Stimulated activated memory B cell treated with anti-CD40 and anti-IgM and Interleukin-4, amounts not matched to agents 10 μg/mL and 1 μg/mL and 100 μg/mL, for 72 hours (primary cell): ENCODE data around the gene RDM1.
"Not testable (repeated sequence)": the region's sequence is repeated elsewhere in the genome, so short reads cannot be mapped to it uniquely, and the experiment has no call there.

Experiments
- ATAC-seq: fragments of 150-1000 bp; cut with Tn5 transposase; 2 replicates; pipeline ENCODE4 v1.10.0; 2021
- H3K27ac Mint-ChIP-seq: one replicate; pipeline ENCODE4 v1.8.0; 2022; ENCODE audit warnings: mild to moderate bottlenecking, mixed read lengths
- H3K27me3 Mint-ChIP-seq: one replicate; pipeline ENCODE4 v1.8.0; 2022; ENCODE audit warnings: mixed read lengths
- H3K36me3 Mint-ChIP-seq: one replicate; pipeline ENCODE4 v1.8.0; 2022; ENCODE audit warnings: mixed read lengths
- H3K4me1 Mint-ChIP-seq: one replicate; pipeline ENCODE4 v1.8.0; 2022; ENCODE audit warnings: mixed read lengths
- H3K4me3 Mint-ChIP-seq: one replicate; pipeline ENCODE4 v1.8.0; 2022; ENCODE audit warnings: mild to moderate bottlenecking, moderate library complexity, mixed read lengths
- H3K9me3 Mint-ChIP-seq: one replicate; pipeline ENCODE4 v1.8.0; 2022; ENCODE audit warnings: mixed read lengths

Gene RDM1

DNA sequence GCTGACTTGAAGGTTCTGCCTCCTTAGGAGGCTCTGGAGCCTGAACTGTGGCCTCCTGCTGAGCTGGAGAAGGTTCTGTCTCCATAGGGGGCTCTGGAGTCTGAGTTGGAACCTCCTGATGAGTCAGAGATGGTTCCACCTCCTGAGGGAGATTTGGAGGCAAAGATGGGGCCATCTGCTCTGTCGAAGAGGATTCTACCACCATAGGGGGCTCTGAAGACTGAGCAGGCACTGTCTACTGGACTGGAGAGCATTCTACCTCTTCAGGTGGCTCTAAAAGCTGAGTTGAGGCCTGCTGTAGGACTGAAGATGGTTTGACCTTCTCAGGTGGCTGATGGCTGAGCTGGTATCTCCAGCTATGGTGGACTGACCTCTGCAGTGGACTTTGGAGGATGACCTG lies 16.2 kb downstream of the RDM1 start:
- Mint-ChIP-seq H3K4me1 (no peaks in the 10 kb centered on the region), H3K36me3 (no peaks in the 10 kb centered on the region), H3K9me3 (no peaks in the 10 kb centered on the region), H3K27ac (no peak overlapping the region), H3K4me3 (no peak overlapping the region), H3K27me3 (no peaks in the 10 kb centered on the region)
- no peak for ATAC-seq

DNA sequence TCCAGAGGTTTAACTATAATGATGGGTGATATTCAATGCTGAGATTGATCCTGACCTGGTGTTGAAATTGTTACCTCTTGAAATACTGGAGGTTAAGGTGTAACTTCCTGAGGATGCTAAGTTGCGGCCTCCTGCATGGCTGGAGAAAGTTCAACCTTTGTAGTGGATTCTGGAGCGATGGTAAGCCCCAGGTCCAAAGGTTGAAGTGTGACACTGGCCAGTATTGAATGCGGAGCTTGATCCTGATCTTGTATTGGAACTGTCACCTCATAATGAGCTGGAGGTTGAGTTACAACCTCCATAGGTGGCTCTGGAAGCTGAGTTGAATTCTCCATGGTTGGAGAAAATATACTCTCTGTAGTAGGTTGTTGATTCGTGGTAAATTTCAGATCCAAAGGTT lies 17.0 kb downstream of the RDM1 start:
- no peaks in the 10 kb centered on the region for H3K4me1 Mint-ChIP-seq
- H3K27ac Mint-ChIP-seq, result no peak overlapping the region
- no peaks in the 10 kb centered on the region for H3K9me3 Mint-ChIP-seq
- H3K4me3 Mint-ChIP-seq, result no peak overlapping the region
- H3K27me3 Mint-ChIP-seq, result no peaks in the 10 kb centered on the region
- H3K36me3 Mint-ChIP-seq, result no peaks in the 10 kb centered on the region
- ATAC-seq, result no peak

DNA sequence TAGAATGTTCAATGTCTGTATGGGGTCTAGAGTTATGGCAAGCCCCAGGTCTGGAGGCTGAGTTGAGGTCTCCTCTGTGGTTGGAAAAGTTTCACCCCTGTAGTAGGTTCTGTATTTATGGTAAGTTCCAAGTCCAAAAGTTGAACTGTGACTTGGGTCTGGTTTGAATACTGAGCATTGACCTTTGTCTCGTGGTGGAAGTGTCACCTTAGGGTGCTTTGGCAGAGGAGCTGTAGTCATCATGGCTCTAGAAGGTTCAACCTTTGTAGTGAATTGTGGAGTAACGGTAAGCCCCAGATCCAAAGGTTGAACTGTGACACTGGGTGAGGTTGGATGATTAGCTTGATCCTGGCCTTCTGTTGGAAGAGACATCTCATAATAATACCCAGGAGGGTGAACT lies 17.6 kb downstream of the RDM1 start:
- Mint-ChIP-seq H3K27ac (no peak overlapping the region), H3K4me1 (no peaks in the 10 kb centered on the region), H3K27me3 (no peaks in the 10 kb centered on the region), H3K9me3 (no peaks in the 10 kb centered on the region), H3K36me3 (no peaks in the 10 kb centered on the region), H3K4me3 (no peak overlapping the region)
- ATAC-seq, result peak; percentile 66

DNA sequence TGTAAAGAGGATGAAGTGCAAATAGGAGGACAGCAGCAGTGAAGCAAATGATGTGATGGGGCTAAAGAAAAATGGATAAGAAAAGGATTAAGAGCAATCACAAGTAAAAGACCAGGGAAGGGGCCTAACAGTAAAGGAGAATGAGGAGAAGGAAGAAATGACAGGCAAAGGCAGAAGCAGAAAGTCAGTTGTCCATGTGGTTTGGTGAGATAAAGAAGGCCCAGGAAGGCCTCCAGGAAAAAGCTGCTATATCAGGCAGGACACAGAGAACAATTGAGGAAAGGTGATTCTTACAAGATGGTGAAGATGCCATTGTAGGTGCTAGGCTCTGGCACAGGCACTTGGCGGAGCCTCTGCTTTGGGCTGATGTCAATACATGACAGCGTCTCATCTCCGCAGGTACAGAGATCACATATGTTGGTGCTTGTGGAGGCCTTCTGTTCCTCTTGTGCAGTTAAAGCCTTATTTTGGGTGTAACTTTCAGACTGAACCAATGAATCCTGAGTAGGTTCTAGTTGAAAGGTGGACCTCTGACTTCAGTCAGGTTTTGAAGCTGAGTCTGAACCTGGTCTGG lies 18.1 kb downstream of the RDM1 start:
- Mint-ChIP-seq H3K4me3 (no peak overlapping the region), H3K4me1 (no peaks in the 10 kb centered on the region), H3K9me3 (no peaks in the 10 kb centered on the region), H3K27me3 (no peaks in the 10 kb centered on the region), H3K27ac (no peak overlapping the region), H3K36me3 (no peaks in the 10 kb centered on the region)
- ATAC-seq, result no peak

DNA sequence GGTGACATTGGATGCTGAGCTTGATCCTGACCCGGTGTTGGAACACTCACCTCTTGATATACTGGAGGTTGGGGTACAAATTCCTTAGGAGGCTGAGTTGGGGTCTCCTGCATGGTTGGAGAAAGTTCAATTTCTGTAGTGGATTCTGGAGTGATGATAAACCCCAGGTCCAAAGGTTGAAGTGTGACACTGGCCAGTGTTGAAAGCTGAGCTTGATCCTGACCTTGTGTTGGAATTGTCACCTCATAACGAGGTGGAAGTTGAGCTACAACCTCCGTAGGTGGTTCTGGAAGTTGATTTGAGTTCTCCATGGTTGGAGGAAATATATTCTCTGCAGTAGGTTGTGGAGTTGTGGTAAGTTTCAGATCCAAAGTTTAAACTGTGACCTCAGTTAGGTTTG lies 21.2 kb downstream of the RDM1 start:
- no peaks in the 10 kb centered on the region for H3K27me3 Mint-ChIP-seq
- H3K9me3 Mint-ChIP-seq, result no peaks in the 10 kb centered on the region
- no peak for ATAC-seq
- no peak overlapping the region for H3K27ac Mint-ChIP-seq
- H3K4me3 Mint-ChIP-seq, result no peak overlapping the region
- no peaks in the 10 kb centered on the region for H3K36me3 Mint-ChIP-seq
- H3K4me1 Mint-ChIP-seq, result no peaks in the 10 kb centered on the region

DNA sequence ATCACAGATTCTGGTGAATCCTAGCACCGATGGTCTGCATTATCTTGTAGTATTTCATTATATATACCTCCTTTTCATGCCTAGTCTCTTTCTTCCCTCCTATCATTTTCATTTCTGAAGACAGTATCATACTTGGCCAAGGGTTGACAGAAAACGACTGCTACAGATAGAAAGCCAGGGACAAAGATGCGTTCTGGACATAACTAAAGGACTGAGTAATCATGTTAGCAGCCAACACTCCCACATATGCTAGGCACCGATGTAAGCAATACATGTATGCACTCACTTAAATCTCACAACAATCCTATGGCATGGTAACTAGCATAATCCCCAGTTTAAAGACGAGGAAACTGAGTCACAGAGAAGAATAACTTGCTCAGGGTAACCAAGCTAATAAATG lies 22.9 kb downstream of the RDM1 start:
- no peaks in the 10 kb centered on the region for H3K36me3 Mint-ChIP-seq
- H3K4me1 Mint-ChIP-seq, result no peaks in the 10 kb centered on the region
- H3K27me3 Mint-ChIP-seq, result no peaks in the 10 kb centered on the region
- H3K27ac Mint-ChIP-seq, result no peak overlapping the region
- no peaks in the 10 kb centered on the region for H3K9me3 Mint-ChIP-seq
- no peak overlapping the region for H3K4me3 Mint-ChIP-seq
- no peak for ATAC-seq

GRCh38 chr17:35906926-35907637 lies 23.5 kb downstream of the RDM1 start:
- Mint-ChIP-seq H3K27me3 (no peaks in the 10 kb centered on the region), H3K4me3 (no peak overlapping the region), H3K36me3 (no peaks in the 10 kb centered on the region), H3K9me3 (no peaks in the 10 kb centered on the region), H3K27ac (no peak overlapping the region), H3K4me1 (no peaks in the 10 kb centered on the region)
- no peak for ATAC-seq

DNA sequence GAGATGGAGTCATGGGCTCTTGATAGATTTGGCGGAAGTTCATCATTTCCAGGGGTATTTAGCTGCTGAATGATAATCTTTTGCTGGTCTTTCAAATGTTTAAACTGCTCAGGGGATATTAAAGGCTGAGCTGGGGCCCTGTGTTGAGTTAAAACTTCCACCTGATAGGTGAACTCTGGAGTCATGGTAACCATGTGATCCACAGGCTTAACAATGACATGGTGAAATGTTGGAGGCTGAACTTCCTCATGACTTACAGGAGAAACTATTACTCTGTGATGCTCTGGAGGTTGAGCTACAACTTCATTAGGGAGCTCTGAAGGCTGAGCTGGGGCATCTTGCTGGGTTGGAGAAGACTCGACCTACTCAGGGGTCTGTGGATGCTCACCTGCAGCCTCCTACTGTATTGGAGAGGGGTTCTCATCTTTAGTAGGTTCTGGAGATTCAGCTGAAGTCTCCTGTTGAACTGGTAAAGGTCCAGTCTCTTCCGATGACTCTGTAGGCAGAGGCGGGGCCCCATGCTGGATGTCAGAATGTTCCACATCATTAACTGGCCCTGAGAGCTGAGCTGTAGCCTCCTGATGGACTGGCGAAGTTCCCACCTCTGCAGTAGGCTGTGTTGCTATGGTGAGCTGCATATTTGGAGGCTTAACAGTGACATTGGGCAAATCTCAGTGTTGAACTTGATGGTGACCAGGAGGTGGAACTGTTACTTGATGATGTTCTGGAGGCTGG lies 24.2 kb downstream of the RDM1 start:
- Mint-ChIP-seq H3K27me3 (no peaks in the 10 kb centered on the region), H3K9me3 (no peaks in the 10 kb centered on the region), H3K27ac (no peak overlapping the region), H3K4me1 (no peaks in the 10 kb centered on the region), H3K36me3 (no peaks in the 10 kb centered on the region), H3K4me3 (no peak overlapping the region)
- ATAC-seq, result no peak

- no peak overlapping the region for H3K4me3 Mint-ChIP-seq
- no peaks in the 10 kb centered on the region for H3K27me3 Mint-ChIP-seq
- H3K9me3 Mint-ChIP-seq, result no peaks in the 10 kb centered on the region
- no peak overlapping the region for H3K27ac Mint-ChIP-seq
- H3K36me3 Mint-ChIP-seq, result no peaks in the 10 kb centered on the region
- H3K4me1 Mint-ChIP-seq, result no peaks in the 10 kb centered on the region
- ATAC-seq, result no peak
Measured at GRCh38 chr17:35903451-35903850, 27.1 kb downstream of the RDM1 start.

- no peaks in the 10 kb centered on the region for H3K36me3 Mint-ChIP-seq
- H3K4me3 Mint-ChIP-seq, result no peak overlapping the region
- H3K4me1 Mint-ChIP-seq, result no peaks in the 10 kb centered on the region
- ATAC-seq, result no peak
- H3K9me3 Mint-ChIP-seq, result no peaks in the 10 kb centered on the region
- no peak overlapping the region for H3K27ac Mint-ChIP-seq
- no peaks in the 10 kb centered on the region for H3K27me3 Mint-ChIP-seq
Measured at GRCh38 chr17:35901631-35902175, 28.9 kb downstream of the RDM1 start.

DNA sequence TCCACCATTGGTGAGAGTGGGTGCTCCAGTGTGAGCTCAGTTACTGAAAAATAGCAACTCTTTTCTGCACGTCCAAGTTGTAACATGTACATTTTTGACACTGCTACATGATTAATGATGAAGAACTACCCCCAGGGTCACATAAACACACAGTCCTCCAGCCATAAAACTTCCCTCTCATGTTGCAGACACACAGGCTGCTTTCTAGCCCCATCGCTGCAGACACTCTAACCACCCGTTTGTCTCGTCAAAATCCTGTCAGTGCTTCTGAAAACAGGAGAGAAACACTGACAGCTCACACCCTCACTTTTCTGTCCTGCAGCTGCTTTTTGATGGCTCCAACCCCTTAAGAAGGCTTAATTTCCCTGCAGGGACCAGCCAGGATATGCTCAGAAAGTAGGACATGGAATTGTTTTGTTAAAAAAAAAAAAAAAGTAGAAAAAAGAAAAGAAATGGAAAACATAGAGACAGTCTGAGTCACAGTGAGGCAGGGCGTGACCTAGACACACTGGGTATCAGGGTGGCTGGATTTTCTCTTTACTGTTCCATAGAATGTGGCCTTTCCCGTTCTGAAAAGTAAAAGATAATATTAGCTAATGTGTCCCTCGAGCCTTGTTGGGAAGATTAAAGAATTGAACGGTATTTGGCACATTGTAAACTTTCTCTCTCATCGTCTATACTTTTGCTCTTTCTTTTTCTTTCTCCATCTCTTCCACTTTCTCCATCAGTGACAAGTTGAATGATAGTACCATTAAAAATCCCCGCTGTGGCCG lies 29.7 kb downstream of the RDM1 start:
- H3K4me1 Mint-ChIP-seq, result no peaks in the 10 kb centered on the region
- no peak overlapping the region for H3K4me3 Mint-ChIP-seq
- ATAC-seq, result no peak
- H3K9me3 Mint-ChIP-seq, result no peaks in the 10 kb centered on the region
- no peaks in the 10 kb centered on the region for H3K27me3 Mint-ChIP-seq
- H3K27ac Mint-ChIP-seq, result no peak overlapping the region
- no peaks in the 10 kb centered on the region for H3K36me3 Mint-ChIP-seq

- Mint-ChIP-seq H3K4me1 (no peaks in the 10 kb centered on the region), H3K27ac (no peak overlapping the region), H3K4me3 (no peak overlapping the region), H3K36me3 (no peaks in the 10 kb centered on the region), H3K27me3 (no peaks in the 10 kb centered on the region), H3K9me3 (no peaks in the 10 kb centered on the region)
- no peak for ATAC-seq
Measured at GRCh38 chr17:35900280-35900679, 30.3 kb downstream of the RDM1 start.

- ATAC-seq, result no peak
- Mint-ChIP-seq H3K27ac (no peak overlapping the region), H3K4me3 (no peak overlapping the region)
Measured at GRCh38 chr17:35898283-35899070, 32.1 kb downstream of the RDM1 start.

DNA sequence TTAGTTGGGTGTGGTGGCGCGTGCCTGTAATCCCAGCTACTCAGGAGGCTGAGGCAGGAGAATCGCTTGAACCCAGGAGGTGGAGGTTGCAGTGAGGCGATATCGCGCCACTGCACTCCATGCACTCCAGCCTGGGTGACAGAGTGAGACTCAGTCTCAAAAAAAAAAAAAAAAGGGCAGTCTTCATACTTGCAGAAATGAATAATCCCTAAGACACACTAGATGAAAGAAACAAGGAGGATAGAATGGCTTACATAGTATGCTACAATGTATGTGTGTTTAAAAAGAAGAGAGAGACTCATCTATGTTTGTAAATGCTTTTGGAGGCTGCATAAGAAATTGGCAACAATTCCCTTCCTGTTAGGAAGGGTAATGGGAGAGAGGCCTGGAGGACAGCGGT lies 32.8 kb downstream of the RDM1 start:
- not testable (repeated sequence) for H3K36me3 Mint-ChIP-seq, H3K9me3 Mint-ChIP-seq, H3K4me3 Mint-ChIP-seq, H3K27me3 Mint-ChIP-seq, H3K4me1 Mint-ChIP-seq, H3K27ac Mint-ChIP-seq, ATAC-seq

More at GRCh38 chr17:35898283-35899070, 32.1 kb downstream of the RDM1 start:
- Mint-ChIP-seq H3K27me3 (no peaks in the 10 kb centered on the region), H3K9me3 (no peaks in the 10 kb centered on the region), H3K36me3 (no peaks in the 10 kb centered on the region), H3K4me1 (no peaks in the 10 kb centered on the region)
